Measurements from ENCODE around the gene HLA-F. TPM values are rescaled to one million over a fixed set of nuclear protein-coding genes. Genes with fewer than 3 reads are reported as not detected.

Gene HLA-F
- total RNA-seq, 1 donor, result 30.4 TPM

DNA sequence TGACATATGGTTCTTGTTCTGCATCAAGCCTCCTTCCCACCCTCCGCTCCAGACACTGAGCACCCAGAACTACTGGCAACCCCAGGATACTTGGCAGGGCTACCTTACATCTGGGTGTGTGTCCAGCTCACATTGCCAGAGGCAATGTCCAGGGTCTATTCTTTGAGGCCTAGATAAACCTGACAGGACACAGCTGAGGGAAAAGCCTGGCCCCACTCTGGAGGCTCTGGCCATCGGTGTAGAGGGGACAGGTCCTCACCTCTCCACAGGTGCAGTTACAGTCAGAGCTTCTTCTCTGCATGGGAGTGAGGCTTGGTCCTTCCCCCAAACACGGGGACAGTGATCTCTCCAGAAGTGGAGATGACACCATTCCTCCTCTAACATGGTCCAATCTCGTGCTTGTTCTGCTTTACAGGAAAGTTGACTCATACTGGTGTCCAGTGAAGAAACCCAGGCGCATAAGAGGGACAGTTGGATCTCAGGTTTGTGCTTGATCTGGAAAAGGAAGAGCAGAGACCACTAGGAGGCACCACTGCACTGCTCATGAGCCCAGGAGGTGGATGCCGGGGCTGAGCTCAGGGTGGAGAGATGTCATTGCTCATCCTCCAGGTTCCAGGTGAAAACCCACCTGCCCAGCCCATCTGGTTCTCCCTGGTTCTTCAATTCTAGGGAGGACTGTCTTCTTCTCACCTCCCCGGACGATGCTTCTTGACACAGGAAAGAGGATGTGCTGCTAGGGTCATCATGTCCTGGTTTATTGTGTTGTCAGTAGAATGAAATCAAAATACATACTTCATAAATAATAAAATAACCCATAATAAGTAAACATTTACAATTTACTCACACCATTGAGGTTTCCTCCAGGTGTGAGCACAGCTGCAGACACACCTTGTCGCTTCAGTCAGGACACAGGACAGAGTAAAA lies 14.7 kb downstream of the HLA-F start:
- no peak overlapping the region for H3K4me2 ChIP-seq (ENCODE audit: insufficient read depth, low read length)
- no peak overlapping the region for H2AFZ ChIP-seq (ENCODE audit: low read length)
- no peak overlapping the region for H3K4me3 ChIP-seq (ENCODE audit: insufficient read depth, low read length)
- peak; percentile 78 for TF ChIP-seq CTCF (IDR thresholded peaks at IDR 0.05; ENCODE audit: extremely low read depth, low read depth, low read length)
- H3K27ac ChIP-seq (ENCODE audit: low read depth, low read length), result no peak overlapping the region
- no peak for DNase-seq (ENCODE audit: insufficient read length, low spot score, missing footprints)
- no peaks in the 10 kb centered on the region for H3K36me3 ChIP-seq (ENCODE audit: insufficient read depth, low read length)
- no peaks in the 10 kb centered on the region for H3K9me3 ChIP-seq (ENCODE audit: low read depth, low read length)
- no peaks in the 10 kb centered on the region for H3K27me3 ChIP-seq (ENCODE audit: insufficient read depth, low read length)
- H3K79me2 ChIP-seq (ENCODE audit: insufficient read depth, low read length), result no peaks in the 10 kb centered on the region
- H3K4me1 ChIP-seq (ENCODE audit: insufficient read depth, low read length), result no peaks in the 10 kb centered on the region
- peaks cover 2% of the 10 kb centered on the region for H4K20me1 ChIP-seq (ENCODE audit: insufficient read depth, low read length)

GRCh38 chr6:29739136-29739881 lies 16.1 kb downstream of the HLA-F start:
- DNase-seq (ENCODE audit: insufficient read length, low spot score, missing footprints), result no peak
- no peaks in the 10 kb centered on the region for H3K79me2 ChIP-seq (ENCODE audit: insufficient read depth, low read length)
- no peaks in the 10 kb centered on the region for H3K36me3 ChIP-seq (ENCODE audit: insufficient read depth, low read length)
- peaks cover 2% of the 10 kb centered on the region for H4K20me1 ChIP-seq (ENCODE audit: insufficient read depth, low read length)
- no peak overlapping the region for H3K4me3 ChIP-seq (ENCODE audit: insufficient read depth, low read length)
- no peaks in the 10 kb centered on the region for H3K9me3 ChIP-seq (ENCODE audit: low read depth, low read length)
- no peak overlapping the region for H2AFZ ChIP-seq (ENCODE audit: low read length)
- no peaks in the 10 kb centered on the region for H3K27me3 ChIP-seq (ENCODE audit: insufficient read depth, low read length)
- no peak overlapping the region for H3K4me2 ChIP-seq (ENCODE audit: insufficient read depth, low read length)
- H3K4me1 ChIP-seq (ENCODE audit: insufficient read depth, low read length), result no peaks in the 10 kb centered on the region
- no peak for TF ChIP-seq CTCF (IDR thresholded peaks at IDR 0.05; ENCODE audit: extremely low read depth, low read depth, low read length)
- H3K27ac ChIP-seq (ENCODE audit: low read depth, low read length), result no peak overlapping the region

DNA sequence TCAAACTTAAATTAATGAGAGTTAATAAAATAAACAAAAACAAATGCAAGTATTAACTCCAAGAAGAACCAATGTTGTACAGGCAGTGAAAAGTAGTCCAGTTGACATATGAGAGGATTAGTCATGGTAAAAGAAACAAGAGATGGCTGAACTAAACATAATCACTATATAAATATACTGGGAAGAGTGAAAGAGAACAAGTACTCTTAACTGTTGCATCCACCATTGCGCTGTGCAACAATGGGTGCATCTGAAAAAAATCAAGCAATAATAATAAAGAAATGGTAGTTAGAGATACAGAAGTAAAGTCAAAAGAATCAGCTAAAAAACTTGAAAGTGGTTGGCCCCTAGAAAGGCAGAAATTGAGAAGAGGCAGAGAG lies 16.6 kb downstream of the HLA-F start:
- TF ChIP-seq CTCF (IDR thresholded peaks at IDR 0.05; ENCODE audit: extremely low read depth, low read depth, low read length), result no peak
- Histone ChIP-seq H3K4me3 (ENCODE audit: insufficient read depth, low read length) (no peak overlapping the region), H3K36me3 (ENCODE audit: insufficient read depth, low read length) (no peaks in the 10 kb centered on the region), H2AFZ (ENCODE audit: low read length) (no peak overlapping the region), H4K20me1 (ENCODE audit: insufficient read depth, low read length) (peaks cover 2% of the 10 kb centered on the region), H3K79me2 (ENCODE audit: insufficient read depth, low read length) (no peaks in the 10 kb centered on the region), H3K4me2 (ENCODE audit: insufficient read depth, low read length) (no peak overlapping the region), H3K27me3 (ENCODE audit: insufficient read depth, low read length) (no peaks in the 10 kb centered on the region), H3K9me3 (ENCODE audit: low read depth, low read length) (no peaks in the 10 kb centered on the region), H3K27ac (ENCODE audit: low read depth, low read length) (no peak overlapping the region), H3K4me1 (ENCODE audit: insufficient read depth, low read length) (no peaks in the 10 kb centered on the region)
- no peak for DNase-seq (ENCODE audit: insufficient read length, low spot score, missing footprints)

DNA sequence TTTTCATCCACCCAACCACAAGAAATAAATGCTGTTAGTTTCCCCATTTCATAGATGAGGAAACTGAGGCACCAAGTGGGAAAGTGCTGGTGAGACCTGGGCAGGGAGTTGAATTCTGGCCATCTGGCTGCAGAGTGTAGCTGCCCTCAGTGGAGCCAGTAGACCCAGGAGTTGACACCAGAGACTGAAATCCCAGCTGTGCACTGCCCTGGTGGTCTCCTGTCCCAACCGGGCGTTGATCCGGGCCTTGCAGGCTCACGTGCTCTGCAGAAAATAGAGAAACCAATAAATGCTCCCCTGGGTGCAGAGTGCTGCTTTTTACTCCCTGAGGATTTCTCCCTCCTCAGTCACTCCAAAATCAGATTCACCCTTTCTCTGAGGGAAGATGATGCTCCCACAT lies 18.4 kb downstream of the HLA-F start:
- peaks cover 2% of the 10 kb centered on the region for H4K20me1 ChIP-seq (ENCODE audit: insufficient read depth, low read length)
- H3K4me3 ChIP-seq (ENCODE audit: insufficient read depth, low read length), result no peak overlapping the region
- no peak overlapping the region for H3K4me2 ChIP-seq (ENCODE audit: insufficient read depth, low read length)
- DNase-seq (ENCODE audit: insufficient read length, low spot score, missing footprints), result no peak
- H3K4me1 ChIP-seq (ENCODE audit: insufficient read depth, low read length), result no peaks in the 10 kb centered on the region
- no peaks in the 10 kb centered on the region for H3K27me3 ChIP-seq (ENCODE audit: insufficient read depth, low read length)
- no peaks in the 10 kb centered on the region for H3K36me3 ChIP-seq (ENCODE audit: insufficient read depth, low read length)
- H3K27ac ChIP-seq (ENCODE audit: low read depth, low read length), result no peak overlapping the region
- TF ChIP-seq CTCF (IDR thresholded peaks at IDR 0.05; ENCODE audit: extremely low read depth, low read depth, low read length), result no peak
- no peak overlapping the region for H2AFZ ChIP-seq (ENCODE audit: low read length)
- H3K79me2 ChIP-seq (ENCODE audit: insufficient read depth, low read length), result no peaks in the 10 kb centered on the region
- no peaks in the 10 kb centered on the region for H3K9me3 ChIP-seq (ENCODE audit: low read depth, low read length)

Data from osteoblast (primary cell).